ENCODE results near the gene SPAG9.

Gene SPAG9

GRCh38 chr17:51120739-51121619, at the start of gene SPAG9:
TSS of gene SPAG9 (minus strand) at chr17:51120868. CDS start at chr17:51120656, 212 bp downstream.
- DNase-seq (ENCODE audit: low read depth in 1 of 2, low spot score in 1 of 2): peak; percentile 85 to 86

- DNase-seq (ENCODE audit: low read depth in 1 of 2, low spot score in 1 of 2): no peak
Observed at GRCh38 chr17:51169340-51169739, 48.7 kb upstream of the SPAG9 start.

- peak; percentile 36 to 68 for DNase-seq (ENCODE audit: low read depth in 1 of 2, low spot score in 1 of 2)
Observed at GRCh38 chr17:51166987-51167931, 46.6 kb upstream of the SPAG9 start.

GRCh38 chr17:51166198-51166986, 45.7 kb upstream of the SPAG9 start, which contains the start of gene NME2:
TSS of gene NME2 (plus strand) at chr17:51166411. CDS start at chr17:51166831, 420 bp downstream.
- peak; percentile 37 to 66 for DNase-seq (ENCODE audit: low read depth in 1 of 2, low spot score in 1 of 2)

- DNase-seq (ENCODE audit: low read depth in 1 of 2, low spot score in 1 of 2): peak in 1 of 2 donors; percentile 18
Observed at GRCh38 chr17:51165680-51166197, 45.1 kb upstream of the SPAG9 start.

GRCh38 chr17:51164911-51165679, 44.4 kb upstream of the SPAG9 start:
- no peak for DNase-seq (ENCODE audit: low read depth in 1 of 2, low spot score in 1 of 2)

GRCh38 chr17:51161541-51161940, 40.9 kb upstream of the SPAG9 start:
- no peak for DNase-seq (ENCODE audit: low read depth in 1 of 2, low spot score in 1 of 2)

- DNase-seq (ENCODE audit: low read depth in 1 of 2, low spot score in 1 of 2): no peak
Observed at GRCh38 chr17:51159604-51160003, 38.9 kb upstream of the SPAG9 start.

GRCh38 chr17:51155416-51155815, 34.7 kb upstream of the SPAG9 start:
- no peak for DNase-seq (ENCODE audit: low read depth in 1 of 2, low spot score in 1 of 2)

- DNase-seq (ENCODE audit: low read depth in 1 of 2, low spot score in 1 of 2): no peak
Observed at GRCh38 chr17:51154176-51154575, 33.5 kb upstream of the SPAG9 start.

- DNase-seq (ENCODE audit: low read depth in 1 of 2, low spot score in 1 of 2): peak; percentile 95 to 98
Observed at GRCh38 chr17:51153210-51154072, 32.8 kb upstream of the SPAG9 start, which contains the start of gene NME1. TSS of gene NME1 (plus strand) at chr17:51153559. CDS start at chr17:51155655, 2,096 bp downstream.

- DNase-seq (ENCODE audit: low read depth in 1 of 2, low spot score in 1 of 2): no peak
Observed at GRCh38 chr17:51152766-51153209, 32.1 kb upstream of the SPAG9 start.

GRCh38 chr17:51150932-51151331, 30.3 kb upstream of the SPAG9 start:
- no peak for DNase-seq (ENCODE audit: low read depth in 1 of 2, low spot score in 1 of 2)

- DNase-seq (ENCODE audit: low read depth in 1 of 2, low spot score in 1 of 2): no peak
Observed at GRCh38 chr17:51149163-51149562, 28.5 kb upstream of the SPAG9 start.

- no peak for DNase-seq (ENCODE audit: low read depth in 1 of 2, low spot score in 1 of 2)
Observed at GRCh38 chr17:51147650-51148049, 27.0 kb upstream of the SPAG9 start.

GRCh38 chr17:51144266-51145022, 23.8 kb upstream of the SPAG9 start:
- no peak for DNase-seq (ENCODE audit: low read depth in 1 of 2, low spot score in 1 of 2)

- no peak for DNase-seq (ENCODE audit: low read depth in 1 of 2, low spot score in 1 of 2)
Observed at GRCh38 chr17:51142597-51142996, 21.9 kb upstream of the SPAG9 start.

- no peak for DNase-seq (ENCODE audit: low read depth in 1 of 2, low spot score in 1 of 2)
Observed at GRCh38 chr17:51135956-51136355, 15.3 kb upstream of the SPAG9 start.

All from stimulated activated CD4-positive, alpha-beta T cell treated with anti-CD3 and anti-CD28 coated beads, Interleukin-15, amount 100 ng/mL, for 1 hour (primary cell).